Measurements from ENCODE around the gene UCHL1.

Gene UCHL1

DNA sequence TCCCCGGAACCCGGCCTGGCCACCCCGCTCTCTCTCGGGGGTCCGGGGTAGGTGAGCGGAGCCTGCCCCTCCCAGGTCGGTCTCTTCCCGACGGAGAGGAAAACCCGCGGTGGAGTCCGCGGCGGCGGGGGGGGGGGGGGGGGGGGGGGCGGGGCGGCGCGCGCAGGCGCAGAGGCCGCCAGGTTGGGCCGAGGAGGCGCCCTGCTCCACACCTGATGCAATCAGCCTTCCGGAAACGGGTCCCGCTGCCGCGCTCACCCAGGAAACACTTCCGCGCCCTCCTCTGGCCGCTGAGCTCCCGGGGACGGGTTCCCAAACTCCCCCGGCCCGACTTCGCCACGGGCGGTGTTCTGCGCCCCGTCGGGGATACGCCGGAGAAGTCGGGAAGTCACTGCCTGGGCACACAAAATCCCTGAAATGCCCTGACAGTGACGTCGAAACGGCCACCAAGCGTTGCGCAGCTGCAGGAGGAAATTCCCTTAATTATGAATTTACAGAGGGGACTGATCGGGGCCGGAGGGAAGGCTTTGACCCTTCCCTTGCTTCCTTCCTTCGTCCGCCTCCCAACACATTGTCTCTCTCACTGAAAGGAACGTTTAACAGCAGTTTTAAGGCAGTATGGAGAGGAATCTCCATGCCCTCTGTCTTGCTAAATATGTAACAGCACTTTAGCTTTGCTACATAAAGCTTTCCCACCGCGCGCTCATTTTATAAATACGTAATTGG, 40.3 kb upstream of the UCHL1 start:
- H3K9ac ChIP-seq (ENCODE audit: low read length): peak overlapping the region; percentile 92
- no peaks in the 10 kb centered on the region for H3K27me3 ChIP-seq (ENCODE audit: control insufficient read depth, insufficient read depth, low read length)
- H3K9me3 ChIP-seq (ENCODE audit: control insufficient read depth, low read length): no peaks in the 10 kb centered on the region
- no peaks in the 10 kb centered on the region for H3K36me3 ChIP-seq (ENCODE audit: control insufficient read depth, insufficient read depth, low read length)
- peak overlapping the region; percentile 82 for H3K4me3 ChIP-seq (ENCODE audit: low read length)
- peaks cover 13% of the 10 kb centered on the region for H3K4me1 ChIP-seq (ENCODE audit: control insufficient read depth, insufficient read depth, low read length)

DNA sequence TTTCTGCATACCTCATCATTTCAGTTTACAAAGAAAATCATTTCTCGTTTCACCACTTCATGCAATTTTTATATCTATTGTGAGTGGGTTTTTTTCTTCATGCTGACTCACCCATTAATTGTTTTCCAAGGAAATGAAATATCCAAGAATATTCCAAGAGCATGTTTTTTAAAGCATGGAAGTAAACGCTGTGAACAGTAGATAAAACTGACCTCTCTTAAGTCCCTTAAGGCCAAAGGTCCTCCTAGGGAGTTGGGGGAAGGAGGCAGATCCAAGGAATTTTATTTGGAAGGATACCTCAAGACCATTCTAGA, 39.8 kb upstream of the UCHL1 start:
- Histone ChIP-seq H3K9me3 (ENCODE audit: control insufficient read depth, low read length) (no peaks in the 10 kb centered on the region), H3K27me3 (ENCODE audit: control insufficient read depth, insufficient read depth, low read length) (no peaks in the 10 kb centered on the region), H3K9ac (ENCODE audit: low read length) (peak overlapping the region; percentile 92), H3K4me3 (ENCODE audit: low read length) (peak overlapping the region; percentile 82), H3K36me3 (ENCODE audit: control insufficient read depth, insufficient read depth, low read length) (no peaks in the 10 kb centered on the region), H3K4me1 (ENCODE audit: control insufficient read depth, insufficient read depth, low read length) (peaks cover 13% of the 10 kb centered on the region)

DNA sequence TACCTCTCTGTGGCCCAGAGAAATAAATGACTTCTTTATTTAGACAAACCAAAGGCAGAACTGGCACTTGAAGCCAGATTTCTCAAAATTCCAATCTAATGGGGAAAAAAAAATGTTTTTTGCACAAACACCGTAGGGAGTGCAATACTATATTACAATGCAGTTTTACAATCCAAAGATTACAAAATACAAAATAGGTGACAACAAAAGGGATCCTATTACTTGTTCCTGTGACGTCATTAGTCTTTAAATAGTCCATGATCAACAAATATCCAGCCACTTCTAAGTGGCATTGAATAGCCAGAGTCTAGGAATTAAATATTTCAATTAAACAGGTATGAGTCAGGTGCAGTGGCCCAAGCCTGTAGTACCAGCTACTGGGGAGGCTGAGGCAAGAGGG, 39.4 kb upstream of the UCHL1 start:
- H3K27me3 ChIP-seq (ENCODE audit: control insufficient read depth, insufficient read depth, low read length): no peaks in the 10 kb centered on the region
- no peaks in the 10 kb centered on the region for H3K36me3 ChIP-seq (ENCODE audit: control insufficient read depth, insufficient read depth, low read length)
- H3K4me1 ChIP-seq (ENCODE audit: control insufficient read depth, insufficient read depth, low read length): peaks cover 13% of the 10 kb centered on the region
- H3K4me3 ChIP-seq (ENCODE audit: low read length): no peak overlapping the region
- no peaks in the 10 kb centered on the region for H3K9me3 ChIP-seq (ENCODE audit: control insufficient read depth, low read length)
- no peak overlapping the region for H3K9ac ChIP-seq (ENCODE audit: low read length)

DNA sequence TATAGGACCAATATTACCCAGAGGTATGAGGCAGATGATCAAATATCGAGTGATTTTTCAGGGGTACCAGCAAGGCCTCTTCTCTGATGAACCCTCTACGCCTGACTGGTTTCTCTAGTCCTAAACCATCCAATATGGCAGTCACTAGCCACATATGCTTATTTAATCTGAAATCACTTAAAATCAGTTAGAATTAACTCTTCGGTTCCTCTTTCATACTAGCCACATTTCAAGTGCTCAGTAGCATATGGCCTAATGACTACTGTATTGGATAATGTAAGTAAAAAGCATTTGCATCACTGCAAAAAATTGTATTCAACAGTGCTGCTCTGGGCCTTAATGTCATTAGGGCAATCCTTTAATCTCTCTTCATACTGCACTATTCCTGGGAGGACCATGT, 38.0 kb upstream of the UCHL1 start:
- H3K9ac ChIP-seq (ENCODE audit: low read length): no peak overlapping the region
- no peaks in the 10 kb centered on the region for H3K36me3 ChIP-seq (ENCODE audit: control insufficient read depth, insufficient read depth, low read length)
- H3K27me3 ChIP-seq (ENCODE audit: control insufficient read depth, insufficient read depth, low read length): no peaks in the 10 kb centered on the region
- H3K4me3 ChIP-seq (ENCODE audit: low read length): no peak overlapping the region
- H3K9me3 ChIP-seq (ENCODE audit: control insufficient read depth, low read length): no peaks in the 10 kb centered on the region
- H3K4me1 ChIP-seq (ENCODE audit: control insufficient read depth, insufficient read depth, low read length): peaks cover 13% of the 10 kb centered on the region

DNA sequence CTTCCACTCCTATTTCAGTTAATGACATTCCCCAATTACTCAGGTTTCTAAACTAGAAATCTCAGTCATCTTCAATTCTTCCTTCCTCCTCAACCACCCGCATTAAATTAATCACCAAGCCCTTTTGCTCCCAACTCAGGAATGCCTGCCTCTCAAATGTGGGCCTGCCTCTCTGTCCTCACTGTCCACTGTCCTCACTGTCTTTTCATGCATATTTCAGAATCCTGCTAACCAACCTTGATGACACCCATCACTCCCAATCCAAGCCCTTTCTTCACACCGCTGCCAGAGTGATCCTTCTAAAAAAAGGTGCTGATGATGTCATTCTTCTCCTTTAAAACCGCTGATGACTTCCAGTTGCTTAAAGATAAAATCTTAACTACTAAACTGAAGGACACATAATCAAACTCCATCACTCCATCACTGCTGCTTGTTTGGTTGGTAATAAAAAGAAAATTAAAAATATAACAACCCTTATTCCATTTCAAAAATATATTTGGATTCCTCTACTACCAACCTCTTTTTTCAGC, 37.2 kb upstream of the UCHL1 start:
- Histone ChIP-seq H3K4me1 (ENCODE audit: control insufficient read depth, insufficient read depth, low read length) (peaks cover 13% of the 10 kb centered on the region), H3K9me3 (ENCODE audit: control insufficient read depth, low read length) (no peaks in the 10 kb centered on the region), H3K36me3 (ENCODE audit: control insufficient read depth, insufficient read depth, low read length) (no peaks in the 10 kb centered on the region), H3K27me3 (ENCODE audit: control insufficient read depth, insufficient read depth, low read length) (no peaks in the 10 kb centered on the region), H3K9ac (ENCODE audit: low read length) (no peak overlapping the region), H3K4me3 (ENCODE audit: low read length) (no peak overlapping the region)

DNA sequence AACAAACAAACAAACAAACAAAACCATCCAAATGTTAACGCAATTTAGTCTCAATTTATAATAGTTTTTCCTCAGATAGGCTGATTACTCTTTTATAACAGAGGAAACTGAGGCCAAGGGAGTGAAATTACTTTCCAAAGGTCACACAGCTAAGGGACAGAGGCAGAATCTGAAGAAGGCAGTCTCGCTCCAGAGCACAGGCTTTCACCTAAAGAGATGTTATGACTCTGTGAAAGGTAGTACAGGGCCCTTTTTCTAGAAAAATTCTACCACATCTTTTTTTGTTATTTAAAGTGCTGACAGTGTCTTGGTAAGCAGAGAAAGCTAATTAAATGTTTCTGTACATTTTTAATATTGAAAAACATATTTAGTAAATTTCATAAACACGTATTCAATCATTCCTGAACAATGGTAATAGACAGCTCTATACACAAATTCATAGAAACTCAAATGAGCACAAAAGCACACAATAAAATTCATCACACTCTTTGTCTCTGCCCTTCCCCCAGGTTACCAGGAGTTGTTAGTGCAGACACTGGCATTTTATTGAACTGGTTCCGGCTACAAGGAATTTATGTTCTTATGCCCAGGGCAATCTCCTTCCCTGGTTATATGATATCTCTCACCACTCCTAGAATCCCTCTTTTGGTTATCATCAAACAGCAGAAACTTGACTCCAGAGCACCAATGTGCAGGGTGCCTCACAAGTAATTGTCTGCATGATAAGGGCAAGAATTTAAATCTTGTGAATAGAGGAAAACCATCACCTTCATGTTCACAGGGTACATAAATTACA, 34.7 kb upstream of the UCHL1 start:
- no peaks in the 10 kb centered on the region for H3K27me3 ChIP-seq (ENCODE audit: control insufficient read depth, insufficient read depth, low read length)
- H3K9me3 ChIP-seq (ENCODE audit: control insufficient read depth, low read length): no peaks in the 10 kb centered on the region
- no peak overlapping the region for H3K9ac ChIP-seq (ENCODE audit: low read length)
- no peak overlapping the region for H3K4me3 ChIP-seq (ENCODE audit: low read length)
- H3K4me1 ChIP-seq (ENCODE audit: control insufficient read depth, insufficient read depth, low read length): no peaks in the 10 kb centered on the region
- no peaks in the 10 kb centered on the region for H3K36me3 ChIP-seq (ENCODE audit: control insufficient read depth, insufficient read depth, low read length)

DNA sequence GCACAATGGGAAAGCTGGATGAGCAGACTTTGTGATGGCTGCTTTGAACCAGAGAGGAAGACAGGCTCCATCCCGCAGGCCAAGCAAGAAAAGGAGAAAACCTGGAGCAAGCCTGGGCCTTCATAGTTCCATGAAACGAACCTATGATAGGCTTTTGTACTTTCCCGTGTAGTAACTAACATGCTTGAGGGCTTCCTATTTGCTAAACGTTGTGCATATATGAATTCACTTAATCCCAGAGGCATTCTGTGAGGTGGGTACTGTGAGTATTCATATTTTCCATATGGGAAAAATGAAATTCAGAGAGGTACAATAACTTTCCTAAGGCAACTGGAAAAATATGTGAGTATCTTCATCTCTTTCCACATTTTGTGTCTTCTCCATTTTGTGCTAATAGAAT, 28.8 kb upstream of the UCHL1 start:
- no peaks in the 10 kb centered on the region for H3K9me3 ChIP-seq (ENCODE audit: control insufficient read depth, low read length)
- H3K4me1 ChIP-seq (ENCODE audit: control insufficient read depth, insufficient read depth, low read length): no peaks in the 10 kb centered on the region
- H3K9ac ChIP-seq (ENCODE audit: low read length): no peak overlapping the region
- H3K4me3 ChIP-seq (ENCODE audit: low read length): no peak overlapping the region
- no peaks in the 10 kb centered on the region for H3K36me3 ChIP-seq (ENCODE audit: control insufficient read depth, insufficient read depth, low read length)
- no peaks in the 10 kb centered on the region for H3K27me3 ChIP-seq (ENCODE audit: control insufficient read depth, insufficient read depth, low read length)

DNA sequence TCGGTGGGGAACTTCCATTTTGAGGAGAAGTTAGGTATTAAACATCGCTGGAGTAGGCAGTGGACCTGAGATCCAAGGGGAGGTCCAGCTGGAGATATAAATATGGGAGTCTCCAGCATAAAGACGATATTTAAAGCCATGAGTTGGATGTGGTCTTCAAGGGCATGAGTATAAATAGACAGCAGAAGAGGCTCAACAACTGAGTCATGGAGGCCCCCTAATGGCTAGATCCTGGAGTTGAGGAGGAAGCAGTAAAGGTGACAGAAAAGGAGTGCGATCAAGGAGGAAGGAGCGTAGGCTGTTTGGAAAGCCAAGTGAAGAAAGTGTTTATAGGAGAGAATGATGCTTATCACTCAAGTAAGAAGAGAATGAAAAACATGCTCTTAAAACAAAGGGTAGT, 24.3 kb upstream of the UCHL1 start:
- Histone ChIP-seq H3K9me3 (ENCODE audit: control insufficient read depth, low read length) (no peaks in the 10 kb centered on the region), H3K4me1 (ENCODE audit: control insufficient read depth, insufficient read depth, low read length) (no peaks in the 10 kb centered on the region), H3K27me3 (ENCODE audit: control insufficient read depth, insufficient read depth, low read length) (no peaks in the 10 kb centered on the region), H3K36me3 (ENCODE audit: control insufficient read depth, insufficient read depth, low read length) (no peaks in the 10 kb centered on the region), H3K4me3 (ENCODE audit: low read length) (no peak overlapping the region), H3K9ac (ENCODE audit: low read length) (no peak overlapping the region)

DNA sequence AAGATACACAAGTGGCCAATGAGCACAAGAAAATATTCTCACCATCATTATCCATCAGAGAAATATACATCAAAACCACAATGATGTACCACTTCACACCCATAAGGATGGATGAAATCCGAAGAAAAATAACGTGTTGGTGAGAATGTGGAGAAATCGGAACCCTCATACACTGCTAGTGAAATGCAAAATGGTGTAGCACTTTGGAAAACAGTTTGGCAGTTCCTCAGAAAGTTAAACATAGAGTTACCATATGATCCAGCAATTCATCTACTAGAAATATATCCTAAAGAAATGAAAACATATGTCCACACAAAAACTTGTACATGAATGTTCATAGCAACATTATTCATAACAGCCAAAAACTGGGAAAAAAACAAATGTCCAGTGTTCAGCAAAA, 23.9 kb upstream of the UCHL1 start:
- Histone ChIP-seq H3K36me3 (ENCODE audit: control insufficient read depth, insufficient read depth, low read length) (no peaks in the 10 kb centered on the region), H3K27me3 (ENCODE audit: control insufficient read depth, insufficient read depth, low read length) (no peaks in the 10 kb centered on the region), H3K4me1 (ENCODE audit: control insufficient read depth, insufficient read depth, low read length) (no peaks in the 10 kb centered on the region), H3K9ac (ENCODE audit: low read length) (no peak overlapping the region), H3K4me3 (ENCODE audit: low read length) (no peak overlapping the region), H3K9me3 (ENCODE audit: control insufficient read depth, low read length) (no peaks in the 10 kb centered on the region)

DNA sequence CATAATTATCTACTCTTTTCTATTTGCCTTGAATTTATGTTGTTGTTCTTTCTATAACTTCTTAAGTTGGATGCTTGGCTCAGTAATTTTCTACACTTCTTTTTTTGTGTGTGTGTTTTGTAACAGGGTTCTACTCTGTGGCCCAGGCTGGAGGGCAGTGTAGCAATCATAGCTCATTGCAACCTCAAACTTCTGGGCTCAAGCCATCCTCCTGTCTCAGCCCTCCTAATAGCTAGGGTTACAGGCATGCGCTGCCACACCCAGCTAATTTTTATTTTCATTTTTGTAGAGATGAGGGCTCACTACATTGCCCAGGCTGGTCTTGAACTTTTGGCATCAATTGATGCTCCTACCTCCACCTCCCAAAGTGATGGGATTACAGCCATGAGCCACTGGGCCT, 20.7 kb upstream of the UCHL1 start:
- H3K4me1 ChIP-seq (ENCODE audit: control insufficient read depth, insufficient read depth, low read length): no peaks in the 10 kb centered on the region
- no peaks in the 10 kb centered on the region for H3K36me3 ChIP-seq (ENCODE audit: control insufficient read depth, insufficient read depth, low read length)
- H3K9ac ChIP-seq (ENCODE audit: low read length): no peak overlapping the region
- no peaks in the 10 kb centered on the region for H3K27me3 ChIP-seq (ENCODE audit: control insufficient read depth, insufficient read depth, low read length)
- H3K4me3 ChIP-seq (ENCODE audit: low read length): no peak overlapping the region
- H3K9me3 ChIP-seq (ENCODE audit: control insufficient read depth, low read length): no peaks in the 10 kb centered on the region

DNA sequence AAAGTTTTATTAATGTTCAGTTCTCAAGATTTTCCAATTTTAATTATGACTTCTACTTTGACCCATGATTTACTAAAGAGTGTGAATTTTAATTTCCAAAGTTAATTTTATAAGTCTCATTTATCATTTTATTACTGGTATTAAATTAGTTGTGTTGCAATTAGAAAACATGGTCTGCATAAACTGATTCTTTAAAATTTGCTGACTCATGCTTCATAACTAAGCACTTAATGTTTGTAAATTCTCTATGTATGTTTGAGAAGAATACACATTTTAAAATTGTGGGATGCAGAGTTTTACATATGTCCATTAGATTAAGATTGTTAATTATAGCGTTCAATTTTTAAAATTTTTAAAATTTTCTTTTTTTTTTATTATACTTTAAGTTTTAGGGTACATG, 20.2 kb upstream of the UCHL1 start:
- Histone ChIP-seq H3K9me3 (ENCODE audit: control insufficient read depth, low read length) (no peaks in the 10 kb centered on the region), H3K4me3 (ENCODE audit: low read length) (no peak overlapping the region), H3K4me1 (ENCODE audit: control insufficient read depth, insufficient read depth, low read length) (no peaks in the 10 kb centered on the region), H3K9ac (ENCODE audit: low read length) (no peak overlapping the region), H3K27me3 (ENCODE audit: control insufficient read depth, insufficient read depth, low read length) (no peaks in the 10 kb centered on the region), H3K36me3 (ENCODE audit: control insufficient read depth, insufficient read depth, low read length) (no peaks in the 10 kb centered on the region)

DNA sequence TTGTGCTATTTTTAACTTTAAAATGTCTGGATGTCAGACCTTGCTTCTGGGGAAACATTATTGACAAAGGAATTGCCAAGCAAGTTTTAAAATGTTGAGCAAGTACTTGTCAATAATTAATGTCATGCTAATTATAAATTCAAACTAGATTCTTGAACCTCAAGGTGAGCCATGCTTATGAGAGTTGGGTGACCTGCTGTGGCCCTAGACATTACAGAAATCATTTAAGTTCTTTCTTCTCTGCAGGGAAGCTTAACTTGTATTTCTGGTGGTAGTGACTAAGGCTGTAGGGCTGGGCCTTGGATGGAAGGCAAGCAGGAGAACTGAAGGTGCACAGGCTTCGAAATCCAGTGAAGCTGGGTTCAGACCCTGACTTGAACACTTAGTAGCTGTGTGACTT, 14.8 kb upstream of the UCHL1 start:
- H3K4me3 ChIP-seq (ENCODE audit: low read length): no peak overlapping the region
- no peaks in the 10 kb centered on the region for H3K9me3 ChIP-seq (ENCODE audit: control insufficient read depth, low read length)
- no peaks in the 10 kb centered on the region for H3K27me3 ChIP-seq (ENCODE audit: control insufficient read depth, insufficient read depth, low read length)
- H3K9ac ChIP-seq (ENCODE audit: low read length): no peak overlapping the region
- no peaks in the 10 kb centered on the region for H3K36me3 ChIP-seq (ENCODE audit: control insufficient read depth, insufficient read depth, low read length)
- H3K4me1 ChIP-seq (ENCODE audit: control insufficient read depth, insufficient read depth, low read length): no peaks in the 10 kb centered on the region

Measured in mucosa of stomach (tissue), 1 donor.